Measurements from ENCODE around the gene DNASE1L1.

The DNASE1L1 gene

GRCh38 chrX:154409222-154409871, at the start of gene DNASE1L1:
Gene DNASE1L1, minus strand, starts transcription at chrX:154409254. Its CDS starts 3,686 bp downstream, at chrX:154405568.
- no peak for FAIRE-seq

- FAIRE-seq = no peak
Observed at GRCh38 chrX:154458116-154458953, 49.3 kb upstream of the DNASE1L1 start, which contains the start of gene PLXNA3. Gene PLXNA3, plus strand, starts transcription at chrX:154458281. Its CDS starts 1,903 bp downstream, at chrX:154460184.

- FAIRE-seq = no peak
Observed at GRCh38 chrX:154457491-154458115, 48.5 kb upstream of the DNASE1L1 start.

- FAIRE-seq = no peak
Observed at GRCh38 chrX:154452823-154453222, 43.8 kb upstream of the DNASE1L1 start.

- FAIRE-seq = no peak
Observed at GRCh38 chrX:154450312-154450711, 41.3 kb upstream of the DNASE1L1 start.

GRCh38 chrX:154449618-154450017, 40.6 kb upstream of the DNASE1L1 start:
- no peak for FAIRE-seq

- no peak for FAIRE-seq
Observed at GRCh38 chrX:154448484-154448883, 39.4 kb upstream of the DNASE1L1 start.

GRCh38 chrX:154446430-154446829, 37.4 kb upstream of the DNASE1L1 start:
- no peak for FAIRE-seq

GRCh38 chrX:154445776-154446175, 36.7 kb upstream of the DNASE1L1 start:
- FAIRE-seq = no peak

- FAIRE-seq = no peak
Observed at GRCh38 chrX:154444755-154445246, 35.7 kb upstream of the DNASE1L1 start.

GRCh38 chrX:154443992-154444754, 35.1 kb upstream of the DNASE1L1 start, which contains the start of gene FAM50A:
Gene FAM50A, plus strand, starts transcription at chrX:154444141. Its CDS starts 95 bp downstream, at chrX:154444236.
- no peak for FAIRE-seq

- FAIRE-seq = no peak
Observed at GRCh38 chrX:154443479-154443910, 34.4 kb upstream of the DNASE1L1 start.

- no peak for FAIRE-seq
Observed at GRCh38 chrX:154441984-154442707, 33.1 kb upstream of the DNASE1L1 start.

GRCh38 chrX:154441564-154441963, 32.5 kb upstream of the DNASE1L1 start:
- no peak for FAIRE-seq

- no peak for FAIRE-seq
Observed at GRCh38 chrX:154440623-154441357, 31.7 kb upstream of the DNASE1L1 start.

- FAIRE-seq = no peak
Observed at GRCh38 chrX:154439841-154440240, 30.8 kb upstream of the DNASE1L1 start.

- FAIRE-seq = no peak
Observed at GRCh38 chrX:154437971-154438893, 29.2 kb upstream of the DNASE1L1 start.

- FAIRE-seq = no peak
Observed at GRCh38 chrX:154436983-154437752, 28.1 kb upstream of the DNASE1L1 start, which contains the start of gene GDI1. Gene GDI1, plus strand, starts transcription at chrX:154437154. Its CDS starts 101 bp downstream, at chrX:154437255.

Data from colon (tissue), 2 donors.